ENCODE measurements around the gene ATAT1.
A peak's percentile ranks its signal among the peaks of the same experiment; 100 is the strongest.

ATAT1 gene

DNA sequence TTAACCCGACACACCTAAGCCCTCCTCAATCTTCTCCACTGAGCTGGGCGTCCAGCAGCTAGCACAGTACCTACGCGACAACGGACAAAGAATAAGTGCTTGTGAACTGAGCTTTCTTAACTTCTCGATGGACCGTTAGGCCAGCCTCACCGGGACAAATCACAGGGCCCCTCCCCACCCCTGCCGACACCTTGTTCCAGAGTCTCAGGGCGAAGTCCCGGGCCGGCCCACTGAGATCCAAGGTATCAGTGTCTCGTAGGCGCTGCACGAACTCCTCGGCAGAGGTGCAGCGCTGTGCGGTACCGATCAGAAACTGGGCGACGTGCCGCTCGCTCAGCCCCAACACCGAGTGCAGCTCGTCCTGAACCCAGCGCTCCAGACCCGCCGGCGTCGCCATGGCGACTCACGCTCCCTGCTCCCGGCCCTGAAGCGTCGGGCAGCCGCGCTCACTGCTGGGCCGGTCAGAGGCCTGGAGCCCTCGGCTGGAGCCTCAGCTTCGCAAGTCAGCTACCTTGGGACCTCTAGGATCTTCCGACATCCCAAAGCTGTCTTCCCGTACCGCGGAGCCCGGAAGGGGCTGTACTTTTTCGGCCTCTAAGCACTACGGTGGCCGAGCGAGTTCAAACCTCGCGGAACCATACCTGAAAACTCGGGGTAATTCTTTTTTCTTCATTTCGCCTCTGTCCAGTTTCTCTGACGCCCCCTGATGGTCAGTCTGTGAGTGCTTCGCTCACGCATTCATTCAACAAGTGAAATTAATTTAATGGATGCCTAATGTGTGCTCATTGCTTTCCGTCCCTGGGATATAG lies 46.0 kb downstream of the ATAT1 start, which contains the start of gene DHX16:
DHX16 (minus strand) TSS at position 562 of the 809 bp plus-strand sequence; CDS start at position 397, 165 bp downstream.
- Mint-ChIP-seq H3K27ac (peak within 1 kb of the TSS; percentile 0 to 20 (median 14)), H3K4me1 (peaks cover 10% of the 10 kb centered on the region), H3K4me3 (peak within 1 kb of the TSS; percentile 80 to 86 (median 83)), H3K36me3 (ENCODE audit: low read depth) (peaks cover 37% of the 10 kb centered on the region), H3K27me3 (ENCODE audit: low read depth) (no peaks in the 10 kb centered on the region), H3K9me3 (no peaks in the 10 kb centered on the region)
- TF ChIP-seq, protein P1, sequence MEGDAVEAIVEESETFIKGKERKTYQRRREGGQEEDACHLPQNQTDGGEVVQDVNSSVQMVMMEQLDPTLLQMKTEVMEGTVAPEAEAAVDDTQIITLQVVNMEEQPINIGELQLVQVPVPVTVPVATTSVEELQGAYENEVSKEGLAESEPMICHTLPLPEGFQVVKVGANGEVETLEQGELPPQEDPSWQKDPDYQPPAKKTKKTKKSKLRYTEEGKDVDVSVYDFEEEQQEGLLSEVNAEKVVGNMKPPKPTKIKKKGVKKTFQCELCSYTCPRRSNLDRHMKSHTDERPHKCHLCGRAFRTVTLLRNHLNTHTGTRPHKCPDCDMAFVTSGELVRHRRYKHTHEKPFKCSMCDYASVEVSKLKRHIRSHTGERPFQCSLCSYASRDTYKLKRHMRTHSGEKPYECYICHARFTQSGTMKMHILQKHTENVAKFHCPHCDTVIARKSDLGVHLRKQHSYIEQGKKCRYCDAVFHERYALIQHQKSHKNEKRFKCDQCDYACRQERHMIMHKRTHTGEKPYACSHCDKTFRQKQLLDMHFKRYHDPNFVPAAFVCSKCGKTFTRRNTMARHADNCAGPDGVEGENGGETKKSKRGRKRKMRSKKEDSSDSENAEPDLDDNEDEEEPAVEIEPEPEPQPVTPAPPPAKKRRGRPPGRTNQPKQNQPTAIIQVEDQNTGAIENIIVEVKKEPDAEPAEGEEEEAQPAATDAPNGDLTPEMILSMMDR (IDR thresholded peaks at IDR 0.05; ENCODE audit: unreplicated experiment in 3 of 3): peak; percentile 76 to 91 (median 80)

DNA sequence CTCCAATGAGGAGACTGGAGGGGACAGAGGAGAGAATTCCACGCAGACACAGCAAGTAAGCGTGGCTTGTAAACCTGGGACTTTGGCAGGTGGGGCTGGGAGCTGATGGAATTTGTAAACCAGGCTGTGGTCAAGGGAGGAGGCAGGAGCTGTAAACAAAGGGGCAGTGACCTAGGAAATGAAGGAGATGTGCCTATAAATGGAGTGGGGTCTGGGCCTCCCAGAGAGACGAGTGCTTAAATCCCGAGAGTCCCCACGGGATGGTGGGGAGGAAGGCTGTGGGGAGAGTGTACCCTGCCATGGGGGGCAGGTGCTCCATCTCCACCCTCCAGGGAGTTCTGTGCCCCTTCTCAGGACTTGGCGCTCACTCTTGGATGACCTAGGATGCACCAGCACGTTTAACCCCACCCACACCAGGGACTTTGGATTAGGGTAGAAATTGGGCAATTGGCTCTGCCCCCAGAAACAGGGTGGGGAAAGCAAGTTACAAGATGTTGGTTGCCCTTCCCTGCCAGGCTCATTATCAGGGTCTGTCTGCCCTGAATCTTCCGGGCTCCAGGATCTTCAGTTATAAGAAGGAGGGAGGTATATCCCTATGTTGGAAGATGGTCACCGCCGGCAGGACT lies 50.1 kb downstream of the ATAT1 start:
- H3K27ac Mint-ChIP-seq: no peak overlapping the region
- H3K36me3 Mint-ChIP-seq (ENCODE audit: low read depth): peaks cover 33% of the 10 kb centered on the region
- H3K9me3 Mint-ChIP-seq: no peaks in the 10 kb centered on the region
- peaks cover 30% of the 10 kb centered on the region for H3K4me1 Mint-ChIP-seq
- no peak overlapping the region for H3K4me3 Mint-ChIP-seq
- TF ChIP-seq, protein P1 (IDR thresholded peaks at IDR 0.05; ENCODE audit: unreplicated experiment in 3 of 3): no peak
- H3K27me3 Mint-ChIP-seq (ENCODE audit: low read depth): no peaks in the 10 kb centered on the region

DNA sequence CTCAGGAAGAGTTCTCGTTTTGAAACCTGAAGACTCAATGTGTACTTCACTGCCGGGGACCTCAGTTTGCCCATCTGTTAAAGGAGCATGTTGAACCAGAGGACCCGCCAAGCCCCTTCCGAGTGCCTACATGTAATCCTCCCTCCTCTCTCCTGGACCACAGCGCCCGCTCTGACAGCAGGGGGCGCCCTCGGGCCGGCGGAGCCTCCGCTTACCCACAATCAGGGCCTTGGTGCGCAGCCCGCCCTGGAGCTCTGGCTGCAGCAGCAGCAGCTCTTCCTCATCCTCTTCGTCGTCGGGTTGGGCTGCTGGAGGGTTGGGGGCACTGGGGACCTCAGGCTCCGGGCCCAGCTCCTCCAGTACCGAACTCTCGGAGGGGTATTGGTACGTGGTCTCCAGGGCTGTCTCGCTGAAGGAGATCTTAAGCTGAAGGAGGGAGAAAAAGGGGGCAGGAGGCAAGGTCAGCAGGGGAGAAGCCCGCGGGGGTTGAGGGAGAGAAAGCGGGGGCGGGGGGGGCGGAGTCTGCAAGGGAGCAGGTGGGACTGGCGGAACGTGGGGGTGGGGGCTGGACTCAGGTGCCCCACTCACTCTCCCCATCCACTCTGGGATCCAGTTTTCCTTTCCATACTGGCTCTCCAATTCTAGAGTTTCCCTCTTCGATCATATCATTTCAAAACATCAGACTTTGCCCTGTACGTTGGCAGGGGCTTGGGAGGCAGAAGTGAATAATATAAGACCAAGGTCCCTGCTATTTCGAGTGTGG lies 52.5 kb downstream of the ATAT1 start:
- Mint-ChIP-seq H3K9me3 (no peaks in the 10 kb centered on the region), H3K4me1 (peaks cover 48% of the 10 kb centered on the region), H3K27ac (peak overlapping the region in 2 of 3 experiments; percentile 51 to 73), H3K36me3 (ENCODE audit: low read depth) (peaks cover 33% of the 10 kb centered on the region), H3K27me3 (ENCODE audit: low read depth) (no peaks in the 10 kb centered on the region), H3K4me3 (peak overlapping the region in 2 of 3 experiments; percentile 60 to 65)
- TF ChIP-seq, protein P1 (IDR thresholded peaks at IDR 0.05; ENCODE audit: unreplicated experiment in 3 of 3): peak; percentile 87 to 93 (median 91)

DNA sequence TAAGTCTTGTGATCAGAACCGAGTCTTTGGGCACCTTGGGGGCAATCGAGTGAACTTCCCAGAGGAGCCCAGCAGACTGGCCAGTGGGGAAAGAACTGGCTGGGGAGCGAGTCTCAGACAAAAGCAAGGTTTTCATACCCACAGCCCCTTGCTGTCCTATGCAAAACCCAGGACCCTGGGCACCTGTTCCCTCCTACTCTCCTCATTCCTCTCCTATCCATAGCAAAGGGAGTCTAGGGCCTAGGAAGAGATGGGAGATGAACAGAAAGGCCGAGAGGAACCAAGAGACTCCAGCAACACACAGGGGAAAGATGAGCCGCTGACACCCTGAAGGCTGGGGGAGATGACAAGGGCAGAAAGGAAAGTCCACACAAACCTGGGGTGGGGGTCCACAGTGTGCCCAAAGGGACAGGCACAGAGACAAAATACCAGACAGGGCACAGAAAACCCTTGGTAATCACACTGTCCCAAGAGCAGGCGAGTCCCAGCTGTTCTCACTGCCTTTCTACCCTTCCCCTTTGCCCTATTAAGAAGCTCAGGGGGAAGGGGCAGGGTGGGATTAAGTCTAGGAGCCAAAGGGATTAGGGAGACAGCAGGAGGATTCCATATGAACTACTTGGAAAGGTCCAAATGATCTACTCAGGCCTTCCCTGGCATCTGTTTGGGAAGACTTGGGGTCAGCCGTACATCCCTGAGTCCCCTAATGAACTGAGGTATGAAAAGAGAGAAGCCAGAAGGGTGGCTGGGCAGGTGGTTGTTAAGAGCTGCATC lies 53.3 kb downstream of the ATAT1 start:
- peaks cover 54% of the 10 kb centered on the region for H3K4me1 Mint-ChIP-seq
- H3K27me3 Mint-ChIP-seq (ENCODE audit: low read depth): no peaks in the 10 kb centered on the region
- H3K27ac Mint-ChIP-seq: peak overlapping the region; percentile 51 to 73 (median 63)
- TF ChIP-seq, protein P1 (IDR thresholded peaks at IDR 0.05; ENCODE audit: unreplicated experiment in 3 of 3): no peak
- H3K9me3 Mint-ChIP-seq: no peaks in the 10 kb centered on the region
- peak overlapping the region; percentile 57 to 68 (median 64) for H3K4me3 Mint-ChIP-seq
- H3K36me3 Mint-ChIP-seq (ENCODE audit: low read depth): peaks cover 34% of the 10 kb centered on the region

DNA sequence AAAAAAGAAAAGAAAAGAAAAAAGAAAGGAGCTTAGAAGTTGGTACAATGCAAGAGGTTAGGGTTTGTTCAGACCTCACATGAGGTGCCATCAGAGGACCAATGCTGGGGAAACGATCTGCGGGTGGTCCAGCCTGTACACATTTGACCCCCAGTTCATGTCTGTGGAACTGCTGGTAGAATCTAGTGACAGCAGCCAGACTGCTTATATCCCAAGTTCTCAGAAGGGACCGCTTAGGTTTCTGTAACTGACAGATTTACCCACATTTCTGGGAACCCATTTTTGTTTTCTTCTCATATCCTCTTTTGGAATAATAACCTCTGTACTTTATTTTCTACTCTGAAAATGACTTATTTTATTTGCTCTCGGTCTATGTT lies 55.1 kb downstream of the ATAT1 start:
- Mint-ChIP-seq H3K27me3 (ENCODE audit: low read depth) (no peaks in the 10 kb centered on the region), H3K4me1 (peaks cover 67% of the 10 kb centered on the region), H3K36me3 (ENCODE audit: low read depth) (peaks cover 29% of the 10 kb centered on the region), H3K4me3 (peak overlapping the region; percentile 82 to 89 (median 89)), H3K27ac (peak overlapping the region; percentile 53 to 62 (median 57)), H3K9me3 (no peaks in the 10 kb centered on the region)
- TF ChIP-seq, protein P1 (IDR thresholded peaks at IDR 0.05; ENCODE audit: unreplicated experiment in 3 of 3): no peak

Data from nephron (organoid).